Astrocyte of the spinal cord (primary cell): ENCODE data around the gene RAD23A.

Source experiments
- DNase-seq: peaks from one replicate; pipeline ENCODE4 v3.0.0; 2011; ENCODE audit warnings: low read depth, low spot score
- H3K4me3 ChIP-seq: 2 replicates; pipeline ENCODE4 v1.5.1; 2011; ENCODE audit warnings: low read depth, mild to moderate bottlenecking, low read length, moderate library complexity
- CTCF ChIP-seq: IDR thresholded peaks from 2 replicates; pipeline ENCODE4 v1.5.1; 2012; ENCODE audit warnings: low read depth, mild to moderate bottlenecking, low read length, inconsistent platforms
- in situ Hi-C: cut with HindIII; loops from 2 replicates; pipeline ENCODE4 v1.10.0; 2017; ENCODE audit warnings: low sequenced_read_pairs

RAD23A gene

GRCh38 chr19:12945479-12946091 lies at the start of gene RAD23A:
RAD23A (plus strand) TSS chr19:12945862; CDS start chr19:12945949, 87 bp downstream.
- peak; percentile 99 for DNase-seq
- peak within 1 kb of the TSS; percentile 56 for H3K4me3 ChIP-seq
- in situ Hi-C loops: no loop called here
- no peak for TF ChIP-seq CTCF

GRCh38 chr19:12896460-12896859 lies 49.2 kb upstream of the RAD23A start:
- DNase-seq: no peak
- H3K4me3 ChIP-seq: no peak overlapping the region
- in situ Hi-C loops: no loop called here
- TF ChIP-seq CTCF: no peak

- no peak overlapping the region for H3K4me3 ChIP-seq
- TF ChIP-seq CTCF: no peak
- DNase-seq: no peak
- in situ Hi-C loops: no loop called here
Measured at GRCh38 chr19:12899891-12900518, 45.7 kb upstream of the RAD23A start.

- in situ Hi-C loops: no loop called here
- DNase-seq: no peak
- no peak overlapping the region for H3K4me3 ChIP-seq
- no peak for TF ChIP-seq CTCF
Measured at GRCh38 chr19:12907166-12907565, 38.5 kb upstream of the RAD23A start.

GRCh38 chr19:12912571-12912970 lies 33.1 kb upstream of the RAD23A start:
- H3K4me3 ChIP-seq: no peak overlapping the region
- no peak for TF ChIP-seq CTCF
- DNase-seq: no peak
- in situ Hi-C loops: no loop called here

GRCh38 chr19:12913011-12913561 lies 32.6 kb upstream of the RAD23A start:
- DNase-seq: peak; percentile 37
- no peak overlapping the region for H3K4me3 ChIP-seq
- no peak for TF ChIP-seq CTCF
- in situ Hi-C loops: no loop called here
